HG03039 (cell line): Measurements from ENCODE around the gene THOP1.
A peak's percentile ranks its signal among the peaks of the same experiment; 100 is the strongest.
"Not testable (repeated sequence)": the region's sequence is repeated elsewhere in the genome, so short reads cannot be mapped to it uniquely, and the experiment has no call there.

Experiments used
- ATAC-seq: cut with Tn5 transposase; IDR thresholded peaks from one replicate; pipeline ENCODE4 v1.9.1; 2021; ENCODE audit warnings: mild to moderate bottlenecking, moderate library complexity; ENCODE audit not compliant: unreplicated experiment

The THOP1 gene

DNA sequence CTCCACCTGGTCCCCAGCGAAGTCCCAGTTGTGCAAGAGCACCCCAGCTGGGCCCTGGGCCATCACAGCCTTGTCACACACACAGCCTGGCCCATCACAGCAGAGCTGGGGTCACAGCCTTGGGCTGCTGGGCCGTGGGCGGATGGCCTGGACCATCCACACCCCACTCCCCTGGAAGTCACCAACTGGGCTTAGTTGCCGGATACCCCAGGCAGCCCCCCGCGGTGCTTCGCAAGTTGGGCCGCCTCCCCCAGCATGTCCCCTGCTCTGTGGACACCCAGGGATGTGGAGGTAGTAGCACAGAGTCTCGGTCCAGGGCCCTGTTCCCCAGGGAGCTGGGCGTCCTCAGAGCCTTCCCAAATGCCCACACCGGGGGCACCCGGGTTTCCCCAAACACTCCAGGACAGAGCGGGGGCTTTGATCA, 29.9 kb downstream of the THOP1 start:
- no peak for ATAC-seq

GRCh38 chr19:2815923-2816322, 30.6 kb downstream of the THOP1 start:
- no peak for ATAC-seq

DNA sequence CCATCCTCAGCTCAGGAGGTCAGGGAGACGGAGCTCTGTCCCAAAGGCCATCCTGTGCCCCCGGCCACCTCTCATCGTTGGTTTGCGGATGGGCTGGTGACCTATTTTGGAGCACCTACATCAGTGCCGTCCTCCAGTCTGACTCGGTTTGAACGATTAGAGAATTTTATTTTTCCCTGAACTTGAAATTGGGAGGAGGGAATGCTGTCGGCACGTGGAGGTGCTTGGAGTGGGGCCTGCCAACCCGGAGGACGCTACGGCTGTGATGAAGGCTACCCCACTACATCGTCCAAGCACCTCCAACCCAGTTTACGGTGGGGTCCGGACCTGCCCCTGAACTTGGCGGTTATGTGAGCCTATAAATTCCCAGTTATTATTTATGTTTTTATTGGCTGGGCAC, 31.3 kb downstream of the THOP1 start:
- no peak for ATAC-seq

- not testable (repeated sequence) for ATAC-seq
Measured at GRCh38 chr19:2817237-2817829, 32.0 kb downstream of the THOP1 start.

- ATAC-seq, result peak; percentile 80
Measured at GRCh38 chr19:2819540-2820111, 34.3 kb downstream of the THOP1 start, which contains the start of gene ZNF554. Gene ZNF554, plus strand, starts transcription at chr19:2819868. Its CDS starts 204 bp downstream, at chr19:2820072.

DNA sequence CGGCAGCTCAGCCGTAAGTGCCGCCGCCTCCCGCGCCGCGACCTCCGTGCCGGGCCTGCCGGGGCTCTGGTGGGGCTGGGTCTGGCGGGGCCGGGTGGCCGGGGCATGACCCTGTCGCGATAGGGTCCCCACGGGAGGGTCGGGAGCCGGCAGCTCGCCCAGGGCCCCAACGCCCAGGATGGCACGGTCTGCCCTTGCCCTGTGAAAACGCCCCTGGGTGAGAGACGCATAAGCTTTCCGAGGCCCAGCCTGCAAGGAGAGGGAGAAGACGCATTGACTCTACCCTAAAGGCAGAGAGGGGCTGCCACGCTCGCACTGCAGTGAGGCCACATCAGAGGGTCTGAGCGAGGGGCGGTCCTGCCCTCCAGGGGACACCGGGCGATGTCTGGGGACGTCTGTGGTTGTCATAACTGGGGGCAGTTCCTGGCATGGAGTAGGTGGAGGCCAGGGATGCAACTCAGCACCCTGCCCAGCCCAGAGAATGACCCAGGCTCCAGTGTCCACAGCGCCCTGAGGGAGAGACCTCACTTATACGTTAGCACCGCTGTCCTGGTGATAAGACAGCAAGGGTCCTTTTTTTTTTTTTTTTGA, 34.9 kb downstream of the THOP1 start:
- ATAC-seq, result no peak

- ATAC-seq, result no peak
Measured at GRCh38 chr19:2822846-2823245, 37.5 kb downstream of the THOP1 start.

GRCh38 chr19:2823646-2824045, 38.3 kb downstream of the THOP1 start:
- ATAC-seq, result no peak

- no peak for ATAC-seq
Measured at GRCh38 chr19:2824129-2824528, 38.8 kb downstream of the THOP1 start.

- ATAC-seq, result no peak
Measured at GRCh38 chr19:2827022-2827421, 41.7 kb downstream of the THOP1 start.

DNA sequence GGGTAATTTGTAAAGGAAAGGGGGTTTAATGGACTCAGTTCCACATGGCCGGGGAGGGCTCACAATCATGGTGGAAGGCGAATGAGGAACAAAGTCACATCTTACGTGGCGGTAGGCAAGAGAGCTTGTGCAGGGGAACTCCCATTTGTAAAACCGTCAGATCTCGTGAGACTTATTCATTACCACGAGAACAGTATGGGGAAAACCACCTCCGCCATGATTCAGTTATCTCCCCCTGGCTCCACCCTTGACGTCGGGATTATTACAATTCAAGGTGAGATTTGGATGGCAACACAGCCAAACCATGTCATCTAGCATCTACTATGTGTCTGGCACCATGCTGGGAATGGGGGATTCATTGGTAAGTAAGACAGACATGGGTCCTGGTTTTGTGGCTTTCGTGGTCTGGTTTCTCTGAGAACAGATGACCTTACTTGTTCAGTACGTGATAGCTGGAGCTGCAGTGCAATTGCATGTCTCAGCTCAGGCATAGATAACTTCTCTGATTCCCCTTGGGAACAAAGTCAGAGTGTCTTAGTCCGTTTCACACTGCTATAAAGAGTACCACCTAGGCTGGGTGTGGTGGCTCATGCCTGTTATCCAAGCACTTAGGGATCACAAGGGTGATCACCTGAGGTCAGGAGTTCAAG, 42.7 kb downstream of the THOP1 start:
- no peak for ATAC-seq

- ATAC-seq, result no peak
Measured at GRCh38 chr19:2834294-2834871, 49.1 kb downstream of the THOP1 start.

- no peak for ATAC-seq
Measured at GRCh38 chr19:2837430-2837829, 52.1 kb downstream of the THOP1 start.

- peak; percentile 95 for ATAC-seq
Measured at GRCh38 chr19:2840794-2841791, 55.8 kb downstream of the THOP1 start, which contains the start of gene ZNF555. Gene ZNF555, plus strand, starts transcription at chr19:2841475. Its CDS starts 98 bp downstream, at chr19:2841573.

DNA sequence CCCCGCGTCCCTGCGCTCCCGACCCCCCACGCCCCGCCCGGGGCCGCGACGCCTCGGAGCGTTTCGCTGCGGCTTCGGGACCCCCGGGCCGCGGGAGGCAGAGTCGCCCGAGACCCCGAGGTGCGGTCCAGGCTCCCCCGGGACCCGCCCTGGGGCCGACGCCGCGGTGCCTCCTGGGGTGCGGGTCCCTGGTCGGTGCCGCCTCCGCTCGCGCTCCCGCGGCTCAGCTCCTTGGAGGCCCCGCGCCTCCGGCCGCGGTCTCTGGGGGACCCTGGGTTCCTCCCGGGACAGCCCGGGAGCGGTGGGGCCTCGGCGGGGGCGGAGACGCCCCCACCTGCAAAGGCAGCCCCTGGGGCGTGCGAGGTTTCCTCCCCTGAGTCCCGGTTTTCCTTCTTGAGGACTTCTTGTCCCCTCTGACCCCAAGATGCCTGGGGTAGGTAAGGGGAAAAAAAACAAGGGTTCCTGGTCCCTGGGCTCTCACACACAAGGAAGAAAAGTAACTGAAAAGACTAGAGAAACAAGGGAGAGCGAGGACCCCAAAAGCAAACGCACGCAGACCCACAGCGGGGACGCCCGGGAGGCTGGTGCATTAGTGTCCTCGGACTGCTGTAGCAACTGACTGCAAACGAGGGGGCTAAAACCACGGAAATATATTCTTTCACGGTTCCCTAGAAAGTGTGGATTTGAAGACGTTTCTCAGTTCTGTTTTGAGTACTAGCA, 56.7 kb downstream of the THOP1 start:
- ATAC-seq, result peak; percentile 6

- ATAC-seq, result no peak
Measured at GRCh38 chr19:2845107-2845506, 59.8 kb downstream of the THOP1 start.

DNA sequence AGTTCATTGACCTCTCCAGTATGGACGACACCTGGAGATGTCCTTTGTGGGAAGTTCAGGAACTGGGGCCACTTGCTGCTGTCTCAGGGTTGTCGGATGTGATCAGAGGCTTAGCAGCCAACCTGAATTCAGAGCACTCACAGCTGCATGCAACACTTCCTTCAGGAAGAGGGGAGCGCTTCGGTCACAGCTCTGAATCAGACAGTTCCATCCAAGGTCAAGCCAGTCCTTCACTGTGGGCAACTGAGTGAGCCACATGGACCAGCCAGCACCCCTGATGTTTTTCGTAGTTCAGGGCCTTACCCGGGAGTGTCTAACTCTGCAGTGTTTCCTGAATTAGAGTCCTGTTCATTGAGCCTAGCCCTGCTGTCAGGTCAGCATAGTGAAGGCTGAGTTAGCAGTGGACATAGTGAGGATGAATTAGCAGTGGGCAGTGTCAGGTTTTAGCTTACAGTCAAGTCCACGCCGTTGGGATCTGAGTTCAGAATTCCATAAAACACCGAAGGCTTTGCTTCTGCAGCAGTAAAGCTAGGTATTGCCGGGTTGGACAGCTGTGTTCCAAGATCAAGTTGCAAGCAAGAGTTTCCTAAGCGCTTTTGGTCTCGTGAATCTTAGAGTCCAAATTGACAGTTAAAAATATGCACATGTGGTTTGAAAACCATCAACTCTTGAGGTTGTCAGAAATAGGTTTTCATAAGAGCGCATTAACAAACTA, 61.0 kb downstream of the THOP1 start:
- ATAC-seq, result no peak

GRCh38 chr19:2847507-2847906, 62.2 kb downstream of the THOP1 start:
- ATAC-seq, result no peak

DNA sequence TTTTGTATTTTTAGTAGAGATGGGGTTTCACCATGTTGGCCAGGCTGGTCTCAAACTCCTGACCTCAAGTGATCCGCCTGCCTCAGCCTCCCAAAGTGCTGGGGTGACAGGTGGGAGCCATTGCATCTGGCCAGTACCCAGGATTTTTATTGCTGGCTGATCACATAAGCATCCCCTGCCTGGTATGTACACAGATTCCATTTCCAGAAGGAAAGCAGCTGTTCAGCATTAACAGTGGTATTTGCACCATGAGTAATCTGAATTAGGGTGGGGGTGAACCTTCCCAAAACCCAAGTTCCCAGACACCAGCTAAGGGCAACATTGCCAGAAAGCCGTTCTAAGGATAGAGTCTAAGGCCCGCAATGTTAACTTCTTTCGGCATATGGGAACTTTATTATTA, 63.3 kb downstream of the THOP1 start:
- no peak for ATAC-seq
